KMS-11 (cell line): ENCODE measurements around the gene GRIK1.

ENCODE experiments used
- H2AFZ ChIP-seq: fragments of 200-600 bp; sonication (generic); 2 replicates; pipeline ENCODE4 v1.6.1; 2016; ENCODE audit warnings: antibody characterized with exemption, mixed run types, low read depth
- H3K27ac ChIP-seq: fragments of 200-600 bp; sonication (generic); 2 replicates; pipeline ENCODE4 v1.6.1; 2016; ENCODE audit warnings: mild to moderate bottlenecking, mixed run types
- H3K27me3 ChIP-seq: fragments of 200-600 bp; sonication (generic); 2 replicates; pipeline ENCODE4 v1.6.1; 2017; ENCODE audit warnings: mild to moderate bottlenecking, low read depth, mixed run types, moderate library complexity; ENCODE audit not compliant: insufficient read depth
- H3K36me3 ChIP-seq: fragments of 200-600 bp; sonication (generic); 2 replicates; pipeline ENCODE4 v1.6.1; 2017; ENCODE audit warnings: mild to moderate bottlenecking, mixed run types; ENCODE audit not compliant: insufficient read depth
- H3K4me1 ChIP-seq: fragments of 200-600 bp; sonication (generic); 2 replicates; pipeline ENCODE4 v1.6.1; 2016; ENCODE audit warnings: mild to moderate bottlenecking, low read depth, mixed run types; ENCODE audit not compliant: poor library complexity, severe bottlenecking
- H3K4me2 ChIP-seq: fragments of 200-600 bp; sonication (generic); 2 replicates; pipeline ENCODE4 v1.7.0; 2016; ENCODE audit warnings: mild to moderate bottlenecking, mixed run types
- H3K4me3 ChIP-seq: fragments of 200-600 bp; sonication (generic); IDR thresholded peaks from 2 replicates; pipeline ENCODE4 v1.6.1; 2017; ENCODE audit warnings: low read depth, low read length, mixed read lengths; ENCODE audit not compliant: insufficient read depth
- H3K79me2 ChIP-seq: fragments of 200-600 bp; sonication (generic); 2 replicates; pipeline ENCODE4 v1.6.1; 2016; ENCODE audit warnings: low read depth, mixed run types; ENCODE audit not compliant: insufficient read depth
- H3K9ac ChIP-seq: fragments of 200-600 bp; sonication (generic); 2 replicates; pipeline ENCODE4 v1.6.1; 2016; ENCODE audit warnings: mild to moderate bottlenecking, mixed run types
- H4K20me1 ChIP-seq: fragments of 200-600 bp; sonication (generic); 2 replicates; pipeline ENCODE4 v1.6.1; 2016; ENCODE audit warnings: mild to moderate bottlenecking, mixed run types; ENCODE audit not compliant: insufficient read depth
- TF ChIP-seq, protein P1 (sequence below): fragments of 200-600 bp; sonication (generic); conservative IDR thresholded peaks from 2 replicates; pipeline ENCODE4 v1.6.1; 2017; ENCODE audit warnings: low read depth, mild to moderate bottlenecking, antibody characterized with exemption, low read length, moderate library complexity, mixed read lengths

GRIK1 gene

DNA sequence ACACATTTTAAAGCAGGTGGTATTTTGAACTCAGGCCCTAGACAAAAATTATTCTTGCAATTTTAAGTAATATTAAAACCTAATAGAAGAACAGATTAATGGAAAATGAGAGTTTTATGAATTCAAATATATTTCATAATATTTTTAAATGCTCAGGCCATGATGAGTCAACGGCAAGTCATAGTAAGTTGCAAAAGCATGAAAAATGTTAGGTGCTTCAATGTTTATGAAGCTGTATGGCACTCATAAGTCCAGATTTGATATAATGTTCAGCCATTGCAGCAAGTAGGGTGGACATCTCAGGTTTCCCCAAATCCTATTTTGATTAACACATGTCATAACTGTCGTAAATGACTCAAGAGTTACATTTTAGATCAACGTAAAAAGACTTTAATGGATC is 112.6 kb downstream of the GRIK1 start:
- no peak overlapping the region for H3K9ac ChIP-seq
- H3K27me3 ChIP-seq = no peaks in the 10 kb centered on the region
- TF ChIP-seq, protein P1, sequence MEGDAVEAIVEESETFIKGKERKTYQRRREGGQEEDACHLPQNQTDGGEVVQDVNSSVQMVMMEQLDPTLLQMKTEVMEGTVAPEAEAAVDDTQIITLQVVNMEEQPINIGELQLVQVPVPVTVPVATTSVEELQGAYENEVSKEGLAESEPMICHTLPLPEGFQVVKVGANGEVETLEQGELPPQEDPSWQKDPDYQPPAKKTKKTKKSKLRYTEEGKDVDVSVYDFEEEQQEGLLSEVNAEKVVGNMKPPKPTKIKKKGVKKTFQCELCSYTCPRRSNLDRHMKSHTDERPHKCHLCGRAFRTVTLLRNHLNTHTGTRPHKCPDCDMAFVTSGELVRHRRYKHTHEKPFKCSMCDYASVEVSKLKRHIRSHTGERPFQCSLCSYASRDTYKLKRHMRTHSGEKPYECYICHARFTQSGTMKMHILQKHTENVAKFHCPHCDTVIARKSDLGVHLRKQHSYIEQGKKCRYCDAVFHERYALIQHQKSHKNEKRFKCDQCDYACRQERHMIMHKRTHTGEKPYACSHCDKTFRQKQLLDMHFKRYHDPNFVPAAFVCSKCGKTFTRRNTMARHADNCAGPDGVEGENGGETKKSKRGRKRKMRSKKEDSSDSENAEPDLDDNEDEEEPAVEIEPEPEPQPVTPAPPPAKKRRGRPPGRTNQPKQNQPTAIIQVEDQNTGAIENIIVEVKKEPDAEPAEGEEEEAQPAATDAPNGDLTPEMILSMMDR = no peak
- H3K36me3 ChIP-seq = no peaks in the 10 kb centered on the region
- no peaks in the 10 kb centered on the region for H3K4me1 ChIP-seq
- H3K4me2 ChIP-seq = no peak overlapping the region
- no peak overlapping the region for H2AFZ ChIP-seq
- no peak overlapping the region for H3K4me3 ChIP-seq
- no peaks in the 10 kb centered on the region for H4K20me1 ChIP-seq
- H3K27ac ChIP-seq = no peak overlapping the region
- no peaks in the 10 kb centered on the region for H3K79me2 ChIP-seq

DNA sequence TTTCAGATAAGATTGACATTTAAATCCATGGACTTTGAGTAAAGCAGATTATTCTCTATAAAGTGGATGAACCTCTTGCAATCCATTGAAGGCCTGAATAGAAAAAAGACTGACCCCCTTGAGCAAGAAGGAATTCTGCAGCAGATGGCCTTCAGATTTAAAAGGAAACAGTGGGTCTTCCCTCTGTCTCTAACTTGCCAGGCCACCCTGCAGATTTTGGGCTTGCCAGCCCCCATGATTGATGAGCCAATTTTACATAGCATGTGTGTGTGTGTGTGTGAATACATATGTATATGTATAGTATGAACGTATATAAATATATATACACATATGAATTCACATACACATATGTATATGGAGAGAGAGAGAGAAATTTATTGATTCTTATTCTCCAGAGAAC is 113.4 kb downstream of the GRIK1 start:
- Histone ChIP-seq H4K20me1 (no peaks in the 10 kb centered on the region), H3K4me2 (no peak overlapping the region), H3K36me3 (no peaks in the 10 kb centered on the region), H3K27ac (no peak overlapping the region), H3K9ac (no peak overlapping the region), H3K79me2 (no peaks in the 10 kb centered on the region), H3K4me3 (no peak overlapping the region), H2AFZ (no peak overlapping the region), H3K4me1 (no peaks in the 10 kb centered on the region), H3K27me3 (no peaks in the 10 kb centered on the region)
- TF ChIP-seq, protein P1 = no peak

DNA sequence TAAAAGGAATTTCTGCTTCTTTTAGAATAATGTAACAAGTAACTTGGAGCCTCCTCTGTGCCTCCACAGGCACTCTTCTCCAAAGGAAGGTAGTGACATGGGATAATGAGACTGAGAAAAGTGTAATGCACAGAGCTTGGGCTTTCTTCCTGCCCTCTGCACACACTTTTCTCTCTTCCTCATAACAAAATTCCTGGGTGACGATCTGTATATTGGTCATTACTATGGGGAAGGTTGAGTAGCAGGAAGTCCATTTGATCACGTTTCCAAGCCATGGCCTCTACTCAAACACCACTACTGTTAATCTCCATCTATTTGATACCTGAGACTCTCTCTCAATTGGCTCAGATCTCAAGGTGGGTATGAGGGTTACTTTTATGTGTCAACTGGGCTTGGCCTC is 113.9 kb downstream of the GRIK1 start:
- H4K20me1 ChIP-seq = no peaks in the 10 kb centered on the region
- no peak overlapping the region for H3K4me3 ChIP-seq
- no peak overlapping the region for H2AFZ ChIP-seq
- no peaks in the 10 kb centered on the region for H3K79me2 ChIP-seq
- H3K4me2 ChIP-seq = no peak overlapping the region
- no peaks in the 10 kb centered on the region for H3K27me3 ChIP-seq
- H3K4me1 ChIP-seq = no peaks in the 10 kb centered on the region
- TF ChIP-seq, protein P1 = no peak
- no peaks in the 10 kb centered on the region for H3K36me3 ChIP-seq
- H3K27ac ChIP-seq = no peak overlapping the region
- no peak overlapping the region for H3K9ac ChIP-seq

DNA sequence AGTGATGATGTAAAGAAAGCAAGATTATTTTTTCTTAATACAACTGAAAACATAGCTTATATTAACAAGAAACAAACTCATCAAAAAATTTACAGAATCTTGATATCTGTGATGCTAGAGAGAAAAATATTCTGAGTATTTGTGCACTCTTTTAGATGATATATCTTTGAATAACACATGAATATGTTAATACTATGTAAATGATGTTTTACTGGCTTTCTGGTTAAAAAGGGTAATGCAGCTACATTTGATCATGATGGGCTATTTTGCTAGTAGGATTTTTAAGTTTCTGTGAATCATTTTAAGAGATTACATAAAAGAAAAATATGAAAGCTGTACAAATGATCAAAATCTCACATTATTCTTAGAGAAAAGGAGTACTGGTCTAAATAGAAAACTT is 114.5 kb downstream of the GRIK1 start:
- Histone ChIP-seq H3K36me3 (no peaks in the 10 kb centered on the region), H3K4me2 (no peak overlapping the region), H3K27ac (no peak overlapping the region), H3K4me1 (no peaks in the 10 kb centered on the region), H3K27me3 (no peaks in the 10 kb centered on the region), H4K20me1 (no peaks in the 10 kb centered on the region), H3K4me3 (no peak overlapping the region), H3K79me2 (no peaks in the 10 kb centered on the region), H3K9ac (no peak overlapping the region), H2AFZ (no peak overlapping the region)
- TF ChIP-seq, protein P1 = no peak

DNA sequence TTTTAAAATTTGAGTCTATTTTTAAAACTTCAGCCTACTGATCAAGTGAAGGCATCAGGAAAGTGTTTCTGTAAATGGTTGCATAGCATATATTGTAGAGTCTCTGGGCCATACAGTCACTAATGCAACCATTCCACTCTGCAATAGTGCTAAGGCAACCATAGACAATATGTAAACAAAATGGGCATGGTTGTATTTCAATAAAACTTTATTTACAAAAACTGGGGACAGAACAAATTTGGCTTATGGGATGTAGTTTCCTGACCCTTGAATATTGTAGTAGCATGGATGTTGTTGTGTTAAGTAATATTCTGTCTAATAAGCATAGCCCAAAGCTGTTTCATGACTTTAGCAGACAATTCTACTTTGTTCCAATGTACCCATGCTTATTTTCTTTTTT is 117.7 kb downstream of the GRIK1 start:
- Histone ChIP-seq H3K4me3 (no peak overlapping the region), H3K4me2 (no peak overlapping the region), H3K27ac (no peak overlapping the region), H3K36me3 (no peaks in the 10 kb centered on the region), H3K79me2 (no peaks in the 10 kb centered on the region), H2AFZ (no peak overlapping the region), H3K27me3 (no peaks in the 10 kb centered on the region), H3K4me1 (no peaks in the 10 kb centered on the region), H4K20me1 (no peaks in the 10 kb centered on the region), H3K9ac (no peak overlapping the region)
- TF ChIP-seq, protein P1 = no peak
